ENCODE results near the gene NAXD.
"Not testable (repeated sequence)": the region's sequence is repeated elsewhere in the genome, so short reads cannot be mapped to it uniquely, and the experiment has no call there.

The NAXD gene

DNA sequence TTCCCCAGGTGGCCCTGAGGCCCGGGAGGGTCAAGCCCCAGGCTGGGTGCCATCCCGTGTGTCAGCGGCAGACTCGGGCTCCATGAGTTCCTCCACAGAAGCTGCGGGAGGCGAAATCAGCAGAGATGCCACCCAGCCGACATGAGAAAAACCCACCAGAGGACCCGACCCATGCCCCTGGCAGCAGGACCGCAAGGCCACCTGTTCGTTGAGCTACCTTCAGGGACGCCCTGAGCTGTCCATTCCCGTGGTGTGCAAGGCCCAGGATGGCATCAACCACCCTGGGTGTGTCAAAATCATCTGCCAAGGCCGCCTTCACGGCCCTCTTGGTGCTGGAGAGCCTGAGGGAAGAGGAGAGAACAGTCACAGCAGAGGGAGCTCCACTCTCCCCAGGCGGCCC lies 30.4 kb downstream of the NAXD start:
- DNase-seq, result no peak

DNA sequence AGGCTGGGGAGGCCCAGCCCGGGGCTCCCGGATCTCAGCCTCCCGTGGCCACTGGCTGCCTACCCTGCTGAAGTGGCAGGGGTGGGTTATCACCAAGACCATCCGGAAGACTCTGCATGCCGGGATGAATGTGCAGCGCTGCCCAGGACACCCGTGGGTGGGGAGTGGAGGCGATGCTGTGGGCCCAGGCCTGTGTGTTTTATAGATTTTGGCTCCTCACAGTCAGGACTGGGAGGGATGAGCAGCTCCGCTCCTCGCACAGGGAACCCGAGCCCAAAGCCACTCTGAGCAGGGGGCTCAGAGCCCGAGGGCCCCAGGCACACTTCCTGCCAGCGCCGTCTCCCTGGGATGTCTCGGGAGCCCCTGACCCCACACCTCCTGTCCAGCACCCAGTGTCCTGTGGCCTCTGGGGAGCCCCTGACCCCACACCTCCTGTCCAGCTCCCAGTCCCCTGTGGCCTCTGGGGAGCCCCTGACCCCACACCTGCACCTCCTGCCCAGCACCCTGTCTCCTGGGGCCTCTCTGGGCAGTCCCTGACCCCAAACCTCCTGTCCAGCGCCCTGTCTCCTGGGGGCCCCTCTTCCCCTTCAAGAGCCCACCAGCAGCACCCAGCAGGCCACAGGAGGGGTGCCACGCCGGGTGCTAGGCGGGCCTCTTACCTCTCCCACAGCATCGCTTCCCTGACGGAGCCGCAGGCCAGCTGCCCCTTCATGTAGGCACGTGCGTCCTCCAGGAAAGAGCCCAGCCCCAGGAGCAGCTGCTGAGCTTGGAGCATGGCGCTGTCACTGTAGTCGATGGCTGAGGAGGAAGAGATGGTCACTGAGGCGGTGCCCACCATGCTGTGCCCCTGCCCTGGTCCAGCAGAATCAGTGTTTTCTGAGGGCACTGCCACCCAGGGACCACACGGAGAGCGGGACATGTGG lies 31.4 kb downstream of the NAXD start:
- no peak for DNase-seq

DNA sequence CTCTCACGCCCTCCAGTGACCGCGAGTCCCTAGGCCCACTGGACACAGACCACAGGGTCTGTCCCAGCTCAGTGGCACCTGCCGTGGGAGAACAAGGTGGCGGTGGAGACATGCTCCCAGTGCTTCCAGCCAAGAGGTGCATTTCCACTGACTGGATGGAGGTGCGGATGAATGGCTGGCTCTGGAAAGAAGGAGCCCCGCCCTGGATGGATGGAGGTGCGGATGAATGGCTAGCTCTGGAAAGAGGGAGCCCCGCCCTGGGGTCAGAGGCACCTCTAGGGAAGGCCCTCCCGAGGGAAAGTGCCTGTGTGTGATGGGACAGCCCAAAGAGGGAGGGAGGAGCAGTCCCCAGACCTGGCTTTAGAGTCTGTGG lies 32.0 kb downstream of the NAXD start:
- no peak for DNase-seq

DNA sequence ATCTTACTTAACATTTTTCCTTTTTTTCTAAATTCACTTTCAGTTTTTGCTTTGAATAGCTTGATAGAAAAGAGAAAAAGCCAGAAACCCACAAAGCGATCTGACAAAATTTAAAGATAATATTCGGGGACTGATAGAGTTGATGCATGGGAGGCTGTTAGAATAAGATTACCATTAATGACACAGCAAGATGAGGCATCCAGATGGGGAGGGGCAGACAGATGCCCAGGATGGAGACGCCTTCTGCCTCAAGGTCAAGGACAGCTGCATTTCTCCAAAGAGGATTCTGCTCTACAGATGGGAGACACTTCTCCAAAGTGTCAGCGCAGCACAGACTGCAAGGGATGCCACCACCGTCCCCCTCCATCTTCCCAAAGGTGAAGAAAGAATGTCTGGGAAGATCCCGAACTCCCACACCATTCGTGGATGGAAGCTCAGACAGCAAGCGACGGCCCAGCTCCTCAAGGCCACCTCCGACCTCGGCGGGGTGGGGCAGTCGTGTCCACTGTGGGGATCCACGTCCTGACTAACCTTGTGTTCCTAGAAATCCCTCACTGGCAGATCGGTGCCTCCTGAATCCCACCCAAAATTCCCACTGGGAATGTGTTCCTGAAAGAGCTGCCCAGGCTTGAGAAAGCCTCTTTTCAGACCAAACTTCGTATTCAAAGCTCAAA lies 32.9 kb downstream of the NAXD start:
- DNase-seq, result no peak

DNA sequence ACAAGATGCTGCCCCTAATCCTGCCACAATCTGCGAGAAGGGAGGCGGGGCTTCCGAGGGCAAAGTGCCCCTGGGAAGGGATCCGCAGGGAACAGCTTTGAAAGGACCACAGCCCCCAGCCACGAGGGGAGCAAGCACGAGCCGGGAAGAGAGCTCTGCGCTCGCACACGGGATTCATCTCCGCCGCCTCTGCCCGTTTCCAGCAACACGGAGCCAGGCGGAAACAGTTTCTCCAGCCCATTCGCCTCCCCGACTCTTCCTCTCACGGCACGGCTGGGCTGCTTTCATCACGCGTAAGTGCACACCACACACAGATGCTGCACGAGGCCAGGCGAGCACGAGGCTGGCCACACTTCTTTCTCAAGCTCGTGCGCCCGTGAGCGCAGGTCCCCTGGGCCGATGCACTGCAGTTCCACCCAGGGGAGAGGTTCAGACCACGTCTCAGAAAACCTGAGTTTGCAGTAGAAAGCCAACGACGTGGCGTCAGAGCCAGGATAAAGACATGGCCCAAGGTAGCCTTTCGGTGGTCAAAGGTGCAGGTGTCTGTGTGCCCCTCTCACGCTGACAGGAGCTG lies 33.6 kb downstream of the NAXD start:
- DNase-seq, result no peak

DNA sequence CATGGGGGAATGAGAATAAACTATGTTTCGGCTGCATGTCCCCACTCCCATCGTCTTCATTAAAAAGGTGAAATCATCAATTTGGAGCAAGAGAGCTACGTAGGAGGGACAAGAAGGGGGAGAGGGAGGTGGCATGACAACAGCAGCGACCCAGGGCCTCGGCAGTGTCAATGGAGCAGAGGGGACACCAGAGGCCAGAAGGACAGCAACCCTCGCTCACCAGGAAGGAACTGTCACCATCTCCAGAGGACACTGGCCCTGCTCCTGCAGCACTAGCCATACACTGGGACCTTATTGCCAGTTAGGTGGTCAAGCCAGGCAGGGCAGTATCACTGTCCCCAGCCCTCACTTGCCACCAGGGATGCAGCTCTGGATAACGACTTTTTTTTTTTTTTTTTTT lies 34.2 kb downstream of the NAXD start:
- no peak for DNase-seq

DNA sequence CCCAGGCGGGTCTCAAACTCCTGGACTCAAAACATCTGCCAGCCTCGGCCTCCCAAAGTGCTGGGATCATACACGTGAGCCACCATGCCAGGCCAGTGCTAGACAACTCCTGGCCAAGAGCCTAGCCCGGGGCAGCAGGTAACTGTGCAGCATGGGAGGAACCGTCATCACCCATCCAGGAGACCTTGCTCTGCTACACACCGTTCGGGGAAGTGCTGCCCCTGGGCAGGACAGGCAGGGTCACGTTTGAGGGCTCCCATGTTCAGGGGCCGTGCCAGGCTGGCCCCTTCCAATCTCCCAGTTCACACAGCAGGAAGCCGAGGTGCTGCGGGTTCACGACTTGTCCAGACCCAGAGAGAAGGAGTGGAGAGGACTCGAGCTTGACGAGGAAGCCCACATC lies 35.1 kb downstream of the NAXD start:
- DNase-seq, result no peak

DNA sequence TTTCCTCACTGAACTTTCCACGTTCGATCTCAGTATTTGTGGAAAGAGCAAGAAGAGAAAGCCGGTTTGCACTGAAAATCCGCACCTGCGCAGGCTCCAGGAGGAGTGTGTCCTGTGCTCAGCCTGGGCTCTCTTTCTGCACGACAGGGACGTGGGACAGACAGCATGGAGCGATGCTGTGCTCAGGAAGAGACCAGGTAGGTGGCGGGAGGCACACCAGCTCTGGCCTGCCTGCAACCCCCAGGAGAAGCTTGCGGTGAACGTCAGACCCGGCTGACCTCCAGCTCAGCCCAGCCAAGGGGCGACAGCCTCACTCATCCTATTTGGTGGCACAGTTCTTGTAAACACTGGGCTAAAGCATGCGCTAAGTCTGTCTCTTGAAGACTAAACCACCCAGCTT lies 35.9 kb downstream of the NAXD start:
- DNase-seq, result no peak

DNA sequence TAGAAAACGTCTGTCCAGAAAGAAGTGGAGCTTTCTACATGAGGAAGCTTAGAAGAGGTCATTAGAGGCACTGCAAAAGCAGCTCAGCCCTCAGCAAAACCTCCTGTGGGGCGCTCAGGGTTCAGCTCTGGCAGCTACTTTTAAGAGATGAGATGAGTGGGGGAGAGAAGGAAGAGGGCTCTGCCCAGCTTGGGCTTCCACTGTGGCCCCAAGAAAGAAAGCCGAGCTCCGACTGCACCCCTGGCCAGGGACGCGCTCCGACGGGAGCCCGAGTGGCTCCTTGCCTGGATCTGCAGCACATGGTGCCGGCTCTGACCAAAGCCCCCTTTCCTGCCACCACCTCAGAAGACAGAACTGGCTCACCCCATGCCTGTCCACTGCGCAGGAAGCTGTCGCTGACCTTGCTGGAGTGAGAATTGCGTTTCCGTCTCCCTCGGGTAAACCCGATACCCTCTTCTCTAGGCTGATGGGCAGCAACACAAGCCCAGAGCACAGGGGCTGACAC lies 36.4 kb downstream of the NAXD start:
- DNase-seq, result no peak

DNA sequence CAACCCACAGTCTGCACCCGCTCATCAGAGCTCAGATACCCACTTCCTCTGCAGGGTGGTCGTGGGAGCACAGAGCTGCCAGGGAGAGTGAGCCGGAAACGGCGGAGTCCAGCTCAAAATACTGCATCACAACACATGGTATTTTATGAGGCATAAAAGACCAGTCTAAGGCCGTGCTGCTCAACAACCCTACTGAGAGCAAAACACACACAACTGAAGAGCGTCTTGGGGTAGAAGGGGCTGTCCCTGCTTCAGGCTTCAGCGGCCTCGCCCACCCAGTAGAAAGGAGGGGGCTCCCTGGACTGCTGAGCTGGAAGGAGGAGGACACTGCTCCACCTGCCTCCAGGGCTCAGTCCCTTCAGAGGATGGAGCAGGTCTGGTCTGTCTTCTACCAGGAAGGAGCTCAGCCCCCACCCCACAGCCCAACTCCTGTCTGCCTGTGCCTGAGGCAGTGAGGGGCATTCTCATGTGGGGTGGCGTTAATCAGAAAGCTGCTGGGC lies 36.9 kb downstream of the NAXD start:
- DNase-seq, result no peak

DNA sequence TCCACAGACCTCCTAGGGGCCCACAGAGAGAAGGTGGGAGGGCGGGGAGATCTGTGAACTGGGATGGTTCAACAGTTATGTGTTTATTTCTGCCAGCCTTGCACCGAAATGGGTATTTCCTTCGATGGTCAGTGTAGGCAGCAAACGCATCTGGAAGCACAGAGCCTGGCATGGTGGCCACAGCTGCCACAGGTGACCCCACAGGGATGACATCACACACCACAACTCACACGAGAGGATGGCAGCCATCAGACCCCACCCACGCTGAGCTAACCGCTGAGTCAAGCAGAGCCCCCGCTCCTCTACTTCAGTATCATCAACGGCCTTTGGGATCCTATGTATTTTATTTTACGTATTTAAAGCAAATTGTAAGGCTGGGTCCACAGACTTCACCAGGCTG lies 37.4 kb downstream of the NAXD start:
- DNase-seq, result no peak

DNA sequence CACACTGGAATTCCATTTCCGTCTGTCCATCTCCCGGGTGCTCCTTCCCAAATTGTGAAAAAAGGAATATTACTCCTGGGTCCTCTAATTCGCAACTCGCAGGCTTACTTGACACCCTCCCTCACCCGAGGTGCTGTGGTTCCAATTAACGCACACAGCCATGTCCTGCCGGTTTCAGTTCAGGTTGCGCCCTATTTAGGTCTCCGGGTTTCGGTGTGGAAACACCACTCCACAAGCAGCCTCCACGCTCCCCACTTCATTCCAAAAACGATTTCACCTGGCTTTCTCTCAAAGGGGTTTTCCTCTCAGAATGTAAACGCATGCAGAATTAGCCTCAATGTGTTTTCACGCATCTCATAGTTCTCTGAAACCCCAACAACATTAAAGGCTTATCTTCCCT lies 37.9 kb downstream of the NAXD start:
- no peak for DNase-seq

DNA sequence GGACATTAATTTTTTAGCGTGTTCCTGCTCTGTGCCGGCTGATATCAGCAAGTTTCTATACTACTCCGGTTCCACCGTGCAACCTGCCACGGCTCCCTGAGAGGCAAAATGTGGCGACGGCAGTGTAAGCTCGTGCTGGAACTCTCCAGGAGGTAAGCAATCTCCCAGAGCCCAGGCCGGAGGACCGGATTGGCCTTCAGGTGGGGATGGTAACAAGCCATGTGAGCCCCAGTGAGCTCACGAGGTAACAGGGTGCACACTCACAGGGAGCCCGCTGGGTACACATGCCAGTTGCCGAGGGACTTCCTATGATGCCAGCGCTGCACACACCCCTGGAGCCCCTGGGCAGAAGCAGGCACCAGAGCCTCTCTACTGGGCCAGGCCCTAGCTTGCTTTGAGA lies 38.5 kb downstream of the NAXD start:
- no peak for DNase-seq

DNA sequence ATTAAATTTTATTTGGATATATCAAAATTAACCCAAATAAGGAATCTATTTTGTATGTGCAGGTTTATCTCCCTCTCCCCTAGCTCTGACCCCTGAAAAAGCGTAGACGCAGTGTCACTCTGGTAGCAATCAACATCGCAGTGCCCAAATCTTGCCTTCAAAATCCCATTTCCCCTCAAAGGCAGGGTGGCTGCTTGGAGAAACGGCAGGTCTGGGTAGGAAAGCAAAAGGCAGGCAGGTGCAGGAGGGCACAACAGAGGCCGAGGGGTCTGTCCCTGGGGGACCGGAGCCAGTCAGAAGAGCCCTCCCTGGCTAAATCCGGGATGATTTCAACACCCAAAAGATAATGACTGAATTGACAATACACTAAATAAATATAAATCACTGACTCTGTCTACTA lies 41.9 kb downstream of the NAXD start:
- DNase-seq, result no peak

DNA sequence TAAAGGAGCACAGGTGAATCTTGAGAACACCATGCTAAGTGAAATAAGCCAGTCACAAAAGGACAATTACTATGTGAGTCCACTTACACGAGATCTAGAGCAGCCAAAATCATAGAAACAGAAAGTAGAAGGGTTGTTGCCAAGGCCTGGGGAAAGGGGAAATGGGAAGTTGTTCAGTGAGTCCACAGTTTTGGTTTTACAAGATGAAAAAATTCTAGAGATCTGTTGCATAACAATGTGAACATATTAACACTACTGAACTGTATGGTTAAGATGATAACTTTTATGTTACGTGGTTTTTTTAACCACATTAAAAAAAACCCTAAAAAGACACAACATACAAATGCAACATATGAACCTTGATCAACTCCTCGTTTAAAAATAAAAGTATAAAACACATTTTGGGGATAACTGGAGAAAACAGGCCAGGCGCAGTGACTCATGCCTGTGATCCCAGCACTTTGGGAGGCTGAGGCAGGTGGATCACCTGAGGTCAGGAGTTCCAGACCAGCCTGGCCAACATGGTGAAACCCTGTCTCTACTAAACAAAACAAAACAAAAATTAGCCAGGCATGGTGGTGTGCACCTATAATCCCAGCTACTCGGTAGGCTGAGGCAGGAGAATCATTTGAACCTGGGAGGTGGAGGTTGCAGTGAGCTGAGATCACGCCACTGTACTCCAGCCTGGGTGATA lies 43.0 kb downstream of the NAXD start:
- DNase-seq, result not testable (repeated sequence)

DNA sequence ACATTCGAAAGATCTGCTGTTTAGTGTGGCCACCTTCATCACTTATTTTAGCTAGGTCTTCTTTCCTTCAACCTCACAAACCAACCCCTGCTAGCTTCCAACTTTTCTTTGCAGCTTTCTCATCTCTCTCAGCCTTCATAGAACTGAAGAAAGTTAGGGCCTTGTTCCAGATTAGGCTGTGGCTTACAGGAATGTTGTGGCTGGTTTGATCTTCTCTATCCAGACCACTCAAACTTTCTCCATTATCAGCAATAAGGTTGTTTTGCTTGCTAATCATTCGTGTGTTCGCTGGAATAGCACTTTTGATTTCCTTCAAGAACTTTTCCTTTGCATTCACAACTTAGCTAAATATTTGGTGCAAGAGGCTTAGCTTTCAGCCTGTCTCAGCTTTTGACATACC lies 45.9 kb downstream of the NAXD start:
- DNase-seq, result no peak

DNA sequence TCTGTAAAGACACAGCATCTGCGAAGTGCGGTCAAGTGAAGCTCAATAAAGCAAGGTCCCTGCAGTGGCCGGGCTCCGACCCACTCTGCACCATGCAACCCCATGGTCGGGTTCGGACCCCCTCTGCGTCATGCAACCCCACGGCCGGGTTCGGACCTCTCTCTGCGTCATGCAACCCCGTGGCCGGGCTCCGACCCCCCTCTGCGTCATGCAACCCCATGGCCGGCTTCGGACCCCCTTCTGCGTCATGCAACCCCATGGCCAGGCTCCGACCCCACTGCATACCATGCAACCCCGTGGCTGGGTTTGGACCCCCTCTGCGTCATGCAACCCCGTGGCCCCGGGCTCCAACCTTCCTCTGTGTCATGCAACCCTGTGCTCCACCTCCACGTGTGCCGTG lies 46.7 kb downstream of the NAXD start:
- DNase-seq, result no peak

DNA sequence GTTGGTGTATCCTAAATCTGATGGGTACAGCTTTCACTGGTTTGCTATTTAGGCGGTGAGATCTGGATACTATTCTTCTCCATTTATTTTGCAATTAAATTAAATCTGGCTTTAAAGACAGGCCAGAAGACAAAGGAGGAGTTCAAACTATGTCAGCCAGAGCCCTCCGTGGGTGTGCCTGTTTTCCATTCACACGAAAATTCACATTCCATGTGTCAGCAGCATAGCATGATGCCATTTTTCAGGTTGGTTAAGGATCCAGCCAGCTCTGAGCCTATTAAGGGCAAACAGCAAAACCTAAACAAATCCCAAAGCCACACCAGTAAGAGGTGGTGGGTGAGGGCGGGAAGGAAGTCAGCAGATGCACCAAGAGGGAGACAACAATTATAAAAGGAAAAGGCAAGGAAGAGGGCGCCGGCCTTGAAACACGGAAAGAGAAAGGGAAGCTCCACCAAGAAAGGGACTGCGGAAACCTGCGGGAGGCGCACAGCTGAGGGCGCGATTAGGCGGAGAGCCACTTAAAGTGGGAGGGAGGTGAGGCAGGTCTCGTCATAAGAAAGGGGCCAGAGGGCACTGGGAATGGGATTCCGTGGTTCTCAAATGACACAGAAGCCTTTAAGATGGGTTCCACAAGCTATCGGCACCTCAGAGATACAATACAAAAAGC lies 47.6 kb downstream of the NAXD start:
- DNase-seq, result no peak

DNA sequence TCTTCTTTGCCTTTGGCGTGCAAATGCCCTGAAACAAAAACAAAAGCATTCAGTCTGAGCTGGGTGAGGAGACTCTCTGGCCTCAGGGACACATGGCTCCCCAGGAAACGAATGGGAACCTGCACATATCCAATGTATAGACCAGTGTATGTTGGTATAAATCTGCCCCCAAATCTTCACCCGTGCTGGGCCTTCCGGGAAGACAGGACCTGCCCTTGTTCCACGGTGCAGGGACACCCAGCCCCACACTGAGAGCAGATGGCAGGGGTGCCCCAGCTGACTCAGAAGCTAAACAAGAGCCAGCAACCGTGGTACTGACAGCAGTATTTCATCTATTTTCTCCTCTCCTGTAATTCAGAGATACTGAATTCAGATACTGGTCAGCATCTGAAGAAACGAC lies 48.1 kb downstream of the NAXD start:
- no peak for DNase-seq

DNA sequence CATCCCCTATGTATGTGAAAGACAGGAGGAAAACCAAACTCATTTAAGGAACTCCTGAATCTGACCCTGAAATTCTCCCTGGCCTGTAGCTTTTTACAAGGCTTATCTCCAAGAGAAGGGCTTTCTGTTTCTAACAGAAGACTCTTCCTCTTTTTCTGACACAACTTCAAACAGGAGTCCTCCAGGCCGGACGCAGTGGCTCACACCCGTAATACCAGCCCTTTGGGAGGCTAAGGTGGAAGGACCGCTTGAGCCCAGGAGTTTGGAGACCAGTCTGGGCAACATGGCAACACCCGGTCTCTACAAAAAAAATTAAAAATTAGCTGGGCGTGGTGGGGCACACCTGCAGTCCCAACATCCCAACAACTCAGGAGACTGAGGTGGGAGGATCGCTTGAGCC lies 48.7 kb downstream of the NAXD start:
- no peak for DNase-seq

DNA sequence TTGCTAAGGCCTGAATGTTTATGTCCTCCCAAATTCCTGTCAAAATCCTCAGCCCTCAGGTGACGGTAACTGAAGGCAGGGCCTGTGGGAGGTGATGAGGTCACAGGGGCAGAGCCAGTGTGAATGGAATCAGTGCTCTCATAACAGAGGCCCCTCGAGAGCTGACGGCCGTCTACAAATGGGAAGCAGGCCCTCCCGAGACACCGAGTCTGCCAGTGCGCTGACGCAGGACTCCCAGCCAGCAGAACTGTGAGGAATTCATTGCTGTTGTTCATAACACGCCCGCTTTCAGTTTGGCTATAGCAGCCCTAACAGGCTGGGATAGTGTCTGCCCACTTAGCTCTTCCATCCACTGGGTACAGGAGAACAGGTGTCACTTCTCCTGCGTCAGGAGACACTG lies 49.3 kb downstream of the NAXD start:
- DNase-seq, result no peak

DNA sequence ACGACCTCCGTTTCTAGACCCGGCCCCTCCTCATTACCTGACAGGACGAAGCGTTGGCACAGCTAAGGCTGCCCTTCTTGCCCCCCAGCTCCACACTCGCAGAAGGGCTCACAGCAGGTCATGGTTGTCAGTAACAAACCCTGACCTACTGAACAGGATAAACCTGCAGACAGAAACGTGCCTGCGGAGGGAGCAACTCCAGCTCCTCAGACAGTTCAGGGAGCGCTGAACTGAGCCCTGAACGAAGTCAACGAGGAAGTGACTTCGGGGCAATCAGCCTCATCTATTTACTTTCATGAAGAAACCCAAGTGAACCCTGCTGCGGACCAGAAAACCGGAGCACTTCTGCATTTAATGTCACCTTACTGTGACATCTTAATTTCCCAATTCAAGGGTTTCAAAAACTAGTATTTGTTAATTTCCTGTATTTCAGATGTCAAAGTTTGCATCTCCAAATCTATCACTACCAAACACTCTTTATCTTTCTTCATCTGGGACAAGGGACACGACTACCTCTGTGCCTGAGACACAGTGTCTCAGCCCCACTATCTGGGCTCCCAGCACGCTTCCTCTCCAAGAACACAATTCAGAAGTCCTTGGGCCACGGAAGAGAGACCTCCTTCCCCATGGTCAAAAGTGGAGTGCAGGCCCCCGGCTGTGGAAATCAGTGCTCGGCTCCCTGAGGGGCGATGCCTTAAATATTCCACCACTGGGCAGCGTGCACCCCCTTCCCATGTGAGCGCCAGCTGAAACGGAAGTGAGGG lies 50.3 kb downstream of the NAXD start:
- no peak for DNase-seq
